ENCODE data around the gene JAK3. TPM values are rescaled to one million over a fixed set of nuclear protein-coding genes. Genes with fewer than 3 reads are reported as not detected.

JAK3 gene
- total and polyA plus RNA-seq, 9 donors: 6.6 to 35.5 (median 17.8) TPM

- no peak overlapping the region for H3K4me3 ChIP-seq
- intact Hi-C loops (cut with DNase I): loop anchor here in 1 of 4 donors (10.0 kb wide), 1 partner anchor 57 kb away; the partner anchor contains the start of gene RPL18A
- no peaks in the 10 kb centered on the region for H3K4me1 ChIP-seq (ENCODE audit: insufficient read depth)
- 60 to 70% (median 69%) methylated on average over 11 of the region's 11 CpGs for WGBS, 3 donors
- no peak overlapping the region for H3K27ac ChIP-seq
- H3K9me3 ChIP-seq: no peaks in the 10 kb centered on the region
- DNase-seq: no peak
- H3K36me3 ChIP-seq: no peaks in the 10 kb centered on the region
- no peaks in the 10 kb centered on the region for H3K27me3 ChIP-seq
- TF ChIP-seq CTCF (IDR thresholded peaks at IDR 0.05) (no peak), EP300 (IDR thresholded peaks at IDR 0.05) (no peak), POLR2A (IDR thresholded peaks at IDR 0.05) (no peak)
Observed at GRCh38 chr19:17797424-17798201, 50.2 kb downstream of the JAK3 start.

GRCh38 chr19:17796838-17797423 is 50.9 kb downstream of the JAK3 start:
- no peaks in the 10 kb centered on the region for H3K9me3 ChIP-seq
- intact Hi-C loops (cut with DNase I): loop anchor here in 1 of 4 donors (10.0 kb wide), 1 partner anchor 58 kb away; the partner anchor contains the start of gene RPL18A
- DNase-seq: no peak
- TF ChIP-seq CTCF (IDR thresholded peaks at IDR 0.05): no peak
- no peak for TF ChIP-seq EP300 (IDR thresholded peaks at IDR 0.05)
- TF ChIP-seq POLR2A (IDR thresholded peaks at IDR 0.05): no peak
- no peaks in the 10 kb centered on the region for H3K4me1 ChIP-seq (ENCODE audit: insufficient read depth)
- 59 to 67% (median 62%) methylated on average over 1 of the region's 1 CpG for WGBS, 3 donors
- H3K27ac ChIP-seq: no peak overlapping the region
- no peaks in the 10 kb centered on the region for H3K27me3 ChIP-seq
- no peaks in the 10 kb centered on the region for H3K36me3 ChIP-seq
- H3K4me3 ChIP-seq: no peak overlapping the region

GRCh38 chr19:17796013-17796837 is 51.6 kb downstream of the JAK3 start:
- H3K36me3 ChIP-seq: no peaks in the 10 kb centered on the region
- H3K27ac ChIP-seq: no peak overlapping the region
- TF ChIP-seq POLR2A (IDR thresholded peaks at IDR 0.05): no peak
- no peak for TF ChIP-seq CTCF (IDR thresholded peaks at IDR 0.05)
- no peak for TF ChIP-seq EP300 (IDR thresholded peaks at IDR 0.05)
- H3K27me3 ChIP-seq: no peaks in the 10 kb centered on the region
- no peak overlapping the region for H3K4me3 ChIP-seq
- H3K9me3 ChIP-seq: no peaks in the 10 kb centered on the region
- no peak for DNase-seq
- intact Hi-C loops (cut with DNase I): loop anchor here in 1 of 4 donors (10.0 kb wide), 1 partner anchor 59 kb away; the partner anchor contains the start of gene RPL18A
- 57 to 64% (median 61%) methylated on average over 6 of the region's 6 CpGs for WGBS, 3 donors
- H3K4me1 ChIP-seq (ENCODE audit: insufficient read depth): no peaks in the 10 kb centered on the region

DNA sequence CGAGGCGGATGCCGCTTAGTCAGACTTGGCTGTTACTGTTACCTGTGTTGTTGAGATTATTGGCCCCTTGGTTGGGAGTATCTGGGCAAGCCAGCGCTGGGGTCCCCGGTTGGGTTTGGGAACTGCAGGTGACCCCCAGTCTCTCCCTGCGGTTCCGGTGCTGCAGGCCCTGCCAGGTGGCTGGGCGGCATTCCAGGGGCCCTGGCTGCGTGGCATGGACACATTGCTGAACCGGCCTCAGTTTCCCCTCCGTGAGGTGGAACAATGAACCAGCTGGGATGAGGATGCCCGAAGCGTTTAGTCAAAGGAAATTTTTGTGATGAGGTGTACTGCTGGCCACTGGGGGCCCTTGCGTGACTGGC is 52.3 kb downstream of the JAK3 start:
- TF ChIP-seq EP300 (IDR thresholded peaks at IDR 0.05): no peak
- no peak for TF ChIP-seq CTCF (IDR thresholded peaks at IDR 0.05)
- no peak for TF ChIP-seq POLR2A (IDR thresholded peaks at IDR 0.05)
- Histone ChIP-seq H3K27me3 (no peaks in the 10 kb centered on the region), H3K27ac (no peak overlapping the region), H3K4me3 (peak overlapping the region; percentile 28), H3K4me1 (ENCODE audit: insufficient read depth) (no peaks in the 10 kb centered on the region), H3K9me3 (no peaks in the 10 kb centered on the region), H3K36me3 (no peaks in the 10 kb centered on the region)
- intact Hi-C loops (cut with DNase I): loop anchor here in 1 of 4 donors (10.0 kb wide), 1 partner anchor 59 kb away; the partner anchor contains the start of gene RPL18A
- no peak for DNase-seq
- 24 to 32% (median 26%) methylated on average over 10 to 14 of the region's 14 CpGs for WGBS, 3 donors

Measured in ovary (tissue), 9 donors.